GM23338 (cell line): ENCODE results near the gene STRA8. TPM values are rescaled to one million over a fixed set of nuclear protein-coding genes. Genes with fewer than 3 reads are reported as not detected.
"Not testable (repeated sequence)": the region's sequence is repeated elsewhere in the genome, so short reads cannot be mapped to it uniquely, and the experiment has no call there.

Source experiments
- ATAC-seq: fragments of 200-7000 bp; cut with Tn5 transposase; 3 replicates; pipeline ENCODE4 v1.9.1; 2020
- DNase-seq: peaks from one replicate; pipeline ENCODE4 v3.0.0-alpha.2; 2015; ENCODE audit warnings: low spot score
- H2AFZ ChIP-seq: fragments of 200-600 bp; sonication (generic); 2 replicates; pipeline ENCODE4 v1.8.0; 2016; ENCODE audit warnings: antibody characterized with exemption, mild to moderate bottlenecking, moderate library complexity
- H3F3A ChIP-seq: fragments of 200-600 bp; sonication (generic); replicated peaks from 2 replicates; pipeline ENCODE4 v1.8.0; 2017; ENCODE audit warnings: antibody characterized with exemption, mixed run types, low read depth
- H3K27ac ChIP-seq: fragments of 200-600 bp; sonication (generic); 2 replicates; pipeline ENCODE4 v1.6.1; 2016; ENCODE audit warnings: low read depth
- H3K27me3 ChIP-seq: fragments of 200-600 bp; sonication (generic); 2 replicates; pipeline ENCODE4 v1.8.0; 2016; ENCODE audit warnings: mild to moderate bottlenecking, mixed run types, moderate library complexity; ENCODE audit not compliant: insufficient read depth
- H3K36me3 ChIP-seq: fragments of 200-600 bp; sonication (generic); 2 replicates; pipeline ENCODE4 v1.8.0; 2016; ENCODE audit warnings: mild to moderate bottlenecking; ENCODE audit not compliant: insufficient read depth
- H3K4me1 ChIP-seq: fragments of 200-600 bp; sonication (generic); 2 replicates; pipeline ENCODE4 v1.8.0; 2016; ENCODE audit warnings: mild to moderate bottlenecking, moderate library complexity; ENCODE audit not compliant: insufficient read depth
- H3K4me2 ChIP-seq: fragments of 200-600 bp; sonication (generic); 2 replicates; pipeline ENCODE4 v1.7.1; 2017; ENCODE audit warnings: mixed run types
- H3K4me3 ChIP-seq: fragments of 200-600 bp; sonication (generic); 2 replicates; pipeline ENCODE4 v1.6.1; 2016; ENCODE audit warnings: mixed run types
- H3K79me2 ChIP-seq: fragments of 200-600 bp; sonication (generic); replicated peaks from 2 replicates; pipeline ENCODE4 v1.8.0; 2017; ENCODE audit warnings: mild to moderate bottlenecking; ENCODE audit not compliant: insufficient read depth
- H3K9me2 ChIP-seq: fragments of 200-600 bp; sonication (generic); 2 replicates; pipeline ENCODE4 v1.8.0; 2017; ENCODE audit not compliant: insufficient read depth
- H4K20me1 ChIP-seq: fragments of 200-600 bp; sonication (generic); replicated peaks from 2 replicates; pipeline ENCODE4 v1.8.0; 2017; ENCODE audit warnings: mild to moderate bottlenecking; ENCODE audit not compliant: insufficient read depth
- H3K27ac Mint-ChIP-seq: 2 replicates; pipeline ENCODE4 v1.8.0; 2020; ENCODE audit warnings: inconsistent platforms, mild to moderate bottlenecking, moderate library complexity, mixed read lengths
- H3K27me3 Mint-ChIP-seq: 3 replicates; pipeline ENCODE4 v1.8.0; 2022; ENCODE audit warnings: low read depth, mild to moderate bottlenecking, moderate library complexity, mixed read lengths, inconsistent platforms; ENCODE audit not compliant: insufficient read depth, poor library complexity
- H3K36me3 Mint-ChIP-seq: 3 replicates; pipeline ENCODE4 v1.8.0; 2021; ENCODE audit warnings: low read depth, mild to moderate bottlenecking, inconsistent platforms, moderate library complexity, mixed read lengths
- H3K4me1 Mint-ChIP-seq: 3 replicates; pipeline ENCODE4 v1.8.0; 2020; ENCODE audit warnings: mild to moderate bottlenecking, inconsistent platforms, mixed read lengths
- H3K4me3 Mint-ChIP-seq: 3 replicates; pipeline ENCODE4 v1.8.0; 2021; ENCODE audit warnings: moderate library complexity, mild to moderate bottlenecking, inconsistent platforms, mixed read lengths
- H3K9me3 Mint-ChIP-seq: 3 replicates; pipeline ENCODE4 v1.8.0; 2020; ENCODE audit warnings: moderate library complexity, mild to moderate bottlenecking, inconsistent platforms, mixed read lengths
- EZH2 ChIP-seq: fragments of 200-600 bp; sonication (generic); IDR thresholded peaks from one replicate; pipeline ENCODE4 v1.8.0; 2017; ENCODE audit warnings: antibody characterized with exemption, mild to moderate bottlenecking, low read depth; ENCODE audit not compliant: unreplicated experiment
- NANOG ChIP-seq: IDR thresholded peaks from 2 replicates; pipeline ENCODE4 v1.6.1; 2016; ENCODE audit warnings: antibody characterized with exemption, borderline replicate concordance
- POLR2AphosphoS5 ChIP-seq: IDR thresholded peaks from 2 replicates; pipeline ENCODE4 v1.6.1; 2016; ENCODE audit warnings: antibody characterized with exemption, low read depth
- ZNF114 ChIP-seq: fragments of 250-450 bp; sonication (Bioruptor Pico); IDR thresholded peaks from 2 replicates; pipeline ENCODE4 v1.5.0; 2020; ENCODE audit warnings: mild to moderate bottlenecking, moderate library complexity
- ZNF462 ChIP-seq: fragments of 250-450 bp; sonication (Bioruptor Pico); IDR thresholded peaks from 2 replicates; pipeline ENCODE4 v1.5.0; 2020; ENCODE audit warnings: mild to moderate bottlenecking, moderate library complexity
- polyA plus RNA-seq: library from polyadenylated mRNA; unstranded; fragments of >200 nt; fragmentation: Nextera tagmentation; extraction: Ambion mirVana; gene quantifications from 2 replicates; pipeline ENCODE4 v1.2.1, GENCODE V29; 2016
- total RNA-seq: library from RNA; depleted of rRNA; stranded (reverse); fragments of >200 nt; shearing (Covaris generic); gene quantifications from 2 replicates; pipeline ENCODE4 v1.2.3, GENCODE V29; 2014
- TF ChIP-seq, protein P1 (sequence below), 2 experiments: fragments of 200-600 bp in 1 of 2; sonication (generic) in 1 of 2; conservative IDR thresholded peaks; 2 replicates each; pipeline versions ENCODE4 v1.5.1 to v1.6.1; 2016 to 2017; ENCODE audit warnings: antibody characterized with exemption in 2 of 2, low read depth in 2 of 2, mild to moderate bottlenecking in 2 of 2, moderate library complexity in 1 of 2

Gene STRA8
- total and polyA plus RNA-seq, 2 experiments from 2014 or later = not detected

GRCh38 chr7:135232720-135233119 lies 918 bp upstream of the STRA8 start (continued):
- TF ChIP-seq ZNF462 (CRISPR knock-in tag) (no peak), NANOG (no peak)

GRCh38 chr7:135234095-135234494 lies 457 bp downstream of the STRA8 start:
- not testable (repeated sequence) for H3K4me1 Mint-ChIP-seq, H3K4me3 ChIP-seq, ATAC-seq, H3K9me2 ChIP-seq, H3K27ac ChIP-seq, H3F3A ChIP-seq, DNase-seq, H3K9me3 Mint-ChIP-seq, H3K27ac Mint-ChIP-seq, H4K20me1 ChIP-seq, H3K4me2 ChIP-seq, H3K4me1 ChIP-seq, H3K36me3 ChIP-seq, H2AFZ ChIP-seq, H3K36me3 Mint-ChIP-seq, H3K79me2 ChIP-seq, H3K27me3 ChIP-seq, H3K27me3 Mint-ChIP-seq, H3K4me3 Mint-ChIP-seq

GRCh38 chr7:135234727-135235126 lies 1.1 kb downstream of the STRA8 start:
- Mint-ChIP-seq H3K27ac (no peak overlapping the region), H3K36me3 (no peaks in the 10 kb centered on the region; the same call in 2 of the 3 replicates), H3K4me1 (peaks cover 8% of the 10 kb centered on the region), H3K4me3 (no peak overlapping the region), H3K27me3 (no peaks in the 10 kb centered on the region), H3K9me3 (no peaks in the 10 kb centered on the region)
- ATAC-seq = no peak
- Histone ChIP-seq H4K20me1 (no peaks in the 10 kb centered on the region), H3K27me3 (no peaks in the 10 kb centered on the region), H3K9me2 (0 out of 2 replicates have a peak, but pooled peaks cover 6% of the 10 kb centered on the region), H3K4me2 (no peak overlapping the region), H3K36me3 (no peaks in the 10 kb centered on the region), H3K4me3 (no peak overlapping the region), H3F3A (0 out of 2 replicates have a peak, but pooled peaks cover 3% of the 10 kb centered on the region), H3K27ac (no peak overlapping the region), H2AFZ (no peak overlapping the region), H3K79me2 (no peaks in the 10 kb centered on the region), H3K4me1 (peaks cover 7% of the 10 kb centered on the region; the same call in 1 of the 2 replicates)
- no peak for DNase-seq
- TF ChIP-seq, protein P1, sequence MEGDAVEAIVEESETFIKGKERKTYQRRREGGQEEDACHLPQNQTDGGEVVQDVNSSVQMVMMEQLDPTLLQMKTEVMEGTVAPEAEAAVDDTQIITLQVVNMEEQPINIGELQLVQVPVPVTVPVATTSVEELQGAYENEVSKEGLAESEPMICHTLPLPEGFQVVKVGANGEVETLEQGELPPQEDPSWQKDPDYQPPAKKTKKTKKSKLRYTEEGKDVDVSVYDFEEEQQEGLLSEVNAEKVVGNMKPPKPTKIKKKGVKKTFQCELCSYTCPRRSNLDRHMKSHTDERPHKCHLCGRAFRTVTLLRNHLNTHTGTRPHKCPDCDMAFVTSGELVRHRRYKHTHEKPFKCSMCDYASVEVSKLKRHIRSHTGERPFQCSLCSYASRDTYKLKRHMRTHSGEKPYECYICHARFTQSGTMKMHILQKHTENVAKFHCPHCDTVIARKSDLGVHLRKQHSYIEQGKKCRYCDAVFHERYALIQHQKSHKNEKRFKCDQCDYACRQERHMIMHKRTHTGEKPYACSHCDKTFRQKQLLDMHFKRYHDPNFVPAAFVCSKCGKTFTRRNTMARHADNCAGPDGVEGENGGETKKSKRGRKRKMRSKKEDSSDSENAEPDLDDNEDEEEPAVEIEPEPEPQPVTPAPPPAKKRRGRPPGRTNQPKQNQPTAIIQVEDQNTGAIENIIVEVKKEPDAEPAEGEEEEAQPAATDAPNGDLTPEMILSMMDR (conservative IDR thresholded peaks at IDR 0.05; ENCODE audit: low read depth in 2 of 2) = no peak
- no peak for TF ChIP-seq ZNF114 (CRISPR knock-in tag)
- no peak for TF ChIP-seq EZH2
- TF ChIP-seq POLR2AphosphoS5 = no peak
